Hippocampal formation (tissue), 2 donors: Measurements from ENCODE around the gene ELF2.
"Not testable (repeated sequence)": the region's sequence is repeated elsewhere in the genome, so short reads cannot be mapped to it uniquely, and the experiment has no call there.

Experiments used
- DNase-seq, 2 donors: peaks; one replicate each; lab custom pipeline; 2025; lab: John Stamatoyannopoulos, UW

ELF2 gene

GRCh38 chr4:139144161-139144859, 32.7 kb downstream of the ELF2 start:
- no peak for DNase-seq

GRCh38 chr4:139142980-139143379, 34.0 kb downstream of the ELF2 start:
- no peak for DNase-seq

- DNase-seq: no peak
These were observed 34.9 kb downstream of the ELF2 start for GRCh38 chr4:139142087-139142486.

GRCh38 chr4:139137763-139138162, 39.3 kb downstream of the ELF2 start:
- no peak for DNase-seq

DNA sequence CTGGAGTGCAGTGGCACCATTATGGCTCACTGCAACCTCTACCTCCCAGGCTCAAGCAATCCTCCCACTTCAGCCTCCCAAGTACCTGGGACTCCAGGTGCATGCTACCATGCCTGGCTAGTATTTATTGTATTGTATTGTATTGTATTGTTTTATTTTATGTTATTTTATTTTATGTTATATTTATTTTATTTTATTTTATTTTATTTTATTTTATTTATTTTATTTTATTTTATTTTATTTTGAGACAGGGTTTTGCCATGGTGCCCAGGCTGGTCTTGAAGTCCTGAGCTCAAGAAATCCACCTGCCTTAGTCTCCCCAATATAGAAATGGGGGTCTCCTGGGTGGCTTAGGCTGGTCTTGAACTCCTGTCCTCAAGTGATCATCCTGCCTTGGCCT, 42.6 kb downstream of the ELF2 start:
- no peak for DNase-seq

GRCh38 chr4:139131209-139131870, 45.7 kb downstream of the ELF2 start:
- no peak for DNase-seq

DNA sequence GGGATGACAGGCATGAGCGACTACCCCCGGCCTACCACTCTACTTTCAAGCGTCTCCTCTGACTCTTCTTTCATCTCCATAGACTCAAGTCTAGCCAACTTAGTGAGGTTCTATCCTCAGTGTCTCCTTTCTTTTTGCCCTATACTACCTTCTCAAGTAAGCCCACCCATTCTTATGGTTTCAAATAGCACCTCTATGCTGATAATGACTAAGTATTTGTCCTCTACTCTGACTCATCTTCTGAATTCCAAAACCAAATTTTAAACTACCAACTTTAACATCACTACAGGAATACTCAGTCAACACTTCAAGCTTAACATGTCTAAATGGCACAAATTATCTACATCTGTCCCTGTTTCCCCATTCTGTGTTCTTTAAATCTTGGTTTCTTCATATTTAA, 47.8 kb downstream of the ELF2 start:
- no peak for DNase-seq

- no peak for DNase-seq
These were observed 50.1 kb downstream of the ELF2 start for GRCh38 chr4:139126898-139127297.

GRCh38 chr4:139123910-139124309, 53.1 kb downstream of the ELF2 start:
- no peak for DNase-seq

- no peak for DNase-seq
These were observed 58.7 kb downstream of the ELF2 start for GRCh38 chr4:139118365-139118764.

DNA sequence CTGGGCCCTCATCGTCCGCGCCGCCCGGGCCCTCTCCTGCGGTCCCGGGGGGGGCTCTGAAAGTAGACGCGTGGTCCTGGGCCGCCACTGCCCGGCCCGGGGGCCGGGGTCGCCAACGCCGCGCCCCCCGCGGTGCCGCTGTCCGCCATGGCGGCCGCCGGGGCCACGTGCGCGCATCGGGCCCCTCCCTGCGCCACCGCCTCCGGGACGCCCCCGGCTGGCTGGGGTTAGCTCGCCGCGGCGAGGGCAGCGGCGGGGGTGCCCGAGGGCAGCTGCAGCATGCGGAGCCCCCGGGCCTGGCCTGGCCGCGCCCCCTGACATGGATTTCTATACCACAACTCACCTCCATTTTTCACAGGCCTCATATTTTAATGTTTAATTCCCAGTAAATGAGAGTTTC, 61.8 kb downstream of the ELF2 start:
- no peak for DNase-seq

DNA sequence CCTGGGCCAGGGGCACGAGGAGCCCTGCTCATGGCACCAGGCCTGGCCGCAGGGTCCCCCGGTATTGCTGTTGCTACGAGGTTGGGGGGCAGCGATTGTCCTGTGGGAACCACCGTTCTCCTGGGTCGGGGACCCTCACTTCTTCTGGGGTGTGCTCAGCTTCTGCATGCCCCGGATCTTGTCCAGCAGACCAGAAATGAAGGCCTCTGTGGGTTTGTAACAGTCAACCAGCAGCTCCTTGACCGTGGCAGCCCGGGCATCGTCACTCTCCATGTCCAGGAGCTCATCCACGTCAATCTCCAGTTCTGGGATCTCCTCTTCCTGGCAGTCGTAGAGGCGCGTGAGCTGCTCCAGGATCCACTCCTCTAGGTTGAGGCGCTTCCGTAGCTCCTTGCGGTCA, 62.2 kb downstream of the ELF2 start:
- DNase-seq: not testable (repeated sequence)

DNA sequence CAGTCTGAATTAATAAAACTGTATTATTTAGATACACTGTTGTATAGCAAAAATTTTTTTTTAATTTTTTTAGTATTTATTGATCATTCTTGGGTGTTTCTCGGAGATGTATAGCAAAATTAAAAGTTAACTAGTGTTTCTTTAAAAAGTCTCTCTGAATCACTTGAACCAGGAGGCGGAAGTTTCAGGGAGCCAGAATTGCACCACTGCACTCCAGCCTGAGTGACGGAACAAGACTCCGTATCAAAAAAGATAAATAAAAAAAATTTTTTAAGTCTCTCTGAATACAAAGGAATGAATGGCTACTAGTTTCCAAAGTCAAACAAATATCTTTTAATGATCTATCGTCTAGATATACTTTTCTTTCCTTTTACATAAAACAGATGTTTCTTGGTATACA, 64.4 kb downstream of the ELF2 start:
- no peak for DNase-seq

GRCh38 chr4:139108567-139109128, 68.4 kb downstream of the ELF2 start:
- DNase-seq: no peak

GRCh38 chr4:139099366-139099982, 77.5 kb downstream of the ELF2 start:
- peak; percentile 29 to 68 for DNase-seq

GRCh38 chr4:139092271-139092670, 84.7 kb downstream of the ELF2 start:
- no peak for DNase-seq

DNA sequence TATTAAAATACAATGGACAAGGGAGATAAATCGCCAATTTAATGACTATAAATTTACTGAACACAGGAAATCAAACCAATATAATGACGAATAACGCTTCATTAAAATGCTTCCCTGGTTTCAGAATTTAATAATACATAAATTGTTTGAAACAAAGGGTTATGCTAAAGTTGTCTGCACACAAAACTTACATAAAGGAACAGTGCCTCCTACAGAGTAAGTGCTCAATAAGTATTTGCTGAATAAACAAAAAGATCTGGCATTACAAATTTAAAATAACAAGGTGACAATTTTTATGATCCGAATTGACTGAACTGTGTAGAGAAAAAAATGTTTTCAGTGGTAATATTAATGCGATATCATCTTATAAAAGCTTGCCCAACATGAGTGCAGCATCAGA, 91.9 kb downstream of the ELF2 start:
- DNase-seq: no peak

DNA sequence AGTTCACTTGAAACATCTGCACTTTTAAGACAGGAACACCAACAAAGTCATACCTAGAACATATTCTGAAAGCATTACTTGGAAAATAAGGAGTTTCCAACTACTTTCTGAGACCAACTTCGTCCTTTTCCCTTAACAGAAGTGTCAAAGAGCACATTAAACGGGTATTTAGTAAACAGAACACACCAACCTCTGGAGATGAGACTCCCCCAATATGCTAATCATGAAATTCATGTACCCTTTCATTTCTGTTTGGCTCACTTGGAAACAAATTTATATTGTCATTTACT, 92.3 kb downstream of the ELF2 start:
- DNase-seq: no peak

GRCh38 chr4:139083956-139084803, 92.8 kb downstream of the ELF2 start:
- peak; percentile 75 to 83 for DNase-seq

- DNase-seq: peak in 1 of 2 donors; percentile 58
These were observed 93.4 kb downstream of the ELF2 start for GRCh38 chr4:139083607-139083955.

- DNase-seq: peak; percentile 95 to 98
These were observed 94.0 kb downstream of the ELF2 start for GRCh38 chr4:139082750-139083606.
